CD4-positive, alpha-beta T cell (primary cell): ENCODE results near the gene AQP9. TPM values are rescaled to one million over a fixed set of nuclear protein-coding genes. Genes with fewer than 3 reads are reported as not detected.

Experiments used
- ATAC-seq: fragments of 200-7000 bp; cut with Tn5 transposase; one replicate; pipeline ENCODE4 v1.10.0; 2022; ENCODE audit warnings: mild to moderate bottlenecking; ENCODE audit not compliant: poor library complexity
- CTCF ChIA-PET: fragments of 350-600 bp; sonication (Branson Sonifier 250); formaldehyde crosslinking; loops from one replicate; lab custom pipeline; 2021; ENCODE audit warnings: antibody characterized with exemption, inconsistent platforms; lab: Charles Lee
- POLR2A ChIA-PET: fragments of 350-600 bp; sonication (Branson Sonifier 250); formaldehyde crosslinking; loops from one replicate; lab custom pipeline; 2021; ENCODE audit warnings: antibody characterized with exemption, inconsistent platforms; lab: Charles Lee
- DNase-seq, 14 experiments: peaks; one replicate each; pipeline ENCODE4 v3.0.0-alpha.2; 2013 to 2020; ENCODE audit warnings: mixed read lengths in 2 of 14
- H3K27ac ChIP-seq, 2 donors: one replicate each; pipeline versions ENCODE4 v1.5.1 to v1.7.0; 2013; ENCODE audit warnings: low read length in 2 of 2, low read depth in 1 of 2, mild to moderate bottlenecking in 1 of 2
- H3K27me3 ChIP-seq, 2 experiments: 1 replicate in 1 of 2; 2 replicates in 1 of 2; pipeline versions ENCODE4 v1.6.1 to v1.7.0; 2013; ENCODE audit warnings: low read length in 2 of 2, control low read depth in 1 of 2, mild to moderate bottlenecking in 1 of 2, moderate library complexity in 1 of 2; ENCODE audit not compliant: insufficient read depth in 2 of 2, control insufficient read depth in 1 of 2
- H3K36me3 ChIP-seq: one replicate; pipeline ENCODE4 v1.6.1; 2013; ENCODE audit warnings: low read length, control low read depth; ENCODE audit not compliant: insufficient read depth
- H3K4me1 ChIP-seq: one replicate; pipeline ENCODE4 v1.6.1; 2013; ENCODE audit warnings: low read length, control low read depth; ENCODE audit not compliant: insufficient read depth
- H3K4me3 ChIP-seq: one replicate; pipeline ENCODE4 v1.5.1; 2013; ENCODE audit warnings: mild to moderate bottlenecking, low read length, moderate library complexity
- H3K9me3 ChIP-seq, 2 experiments: 1 replicate in 1 of 2; 2 replicates in 1 of 2; pipeline versions ENCODE4 v1.6.1 to v1.7.0; 2013; ENCODE audit warnings: low read length in 2 of 2, mild to moderate bottlenecking in 2 of 2, control low read depth in 1 of 2, moderate library complexity in 1 of 2; ENCODE audit not compliant: control insufficient read depth in 1 of 2, insufficient read depth in 1 of 2
- H3K27ac Mint-ChIP-seq: one replicate; pipeline ENCODE4 v1.8.0; 2020; ENCODE audit warnings: mixed read lengths
- H3K27me3 Mint-ChIP-seq: one replicate; pipeline ENCODE4 v1.8.0; 2021; ENCODE audit warnings: mixed read lengths
- H3K36me3 Mint-ChIP-seq: one replicate; pipeline ENCODE4 v1.8.0; 2021; ENCODE audit warnings: low read depth, mixed read lengths
- H3K4me1 Mint-ChIP-seq: one replicate; pipeline ENCODE4 v1.8.0; 2021; ENCODE audit warnings: low read depth, mixed read lengths
- H3K4me3 Mint-ChIP-seq: one replicate; pipeline ENCODE4 v1.8.0; 2020; ENCODE audit warnings: mild to moderate bottlenecking, mixed read lengths
- H3K9me3 Mint-ChIP-seq: one replicate; pipeline ENCODE4 v1.8.0; 2020; ENCODE audit warnings: mixed read lengths
- intact Hi-C, 2 experiments: fragments of 100-400 bp; cut with DNase I in 1 of 2; cut with micrococcal nuclease in 1 of 2; formaldehyde crosslinking; loops; one replicate each; pipeline versions ENCODE4 v1.15.1 to v1.9.0; 2023 to 2025; cut with DNase I, micrococcal nuclease
- total RNA-seq, 174 experiments: library from RNA in 2 of 174; stranded (reverse) in 2 of 174; gene quantifications; one replicate each; pipeline ENCODE4 v1.2.3 and lab custom pipeline; 2021 to 2026
- TF ChIP-seq, protein P1 (sequence below): fragments of 200-600 bp; IDR thresholded peaks from one replicate; pipeline ENCODE4 v1.8.0; 2022; ENCODE audit warnings: antibody characterized with exemption, mild to moderate bottlenecking

Gene AQP9
- total RNA-seq, 2 experiments from 2014 or later = 0.31 to 0.55 TPM

DNA sequence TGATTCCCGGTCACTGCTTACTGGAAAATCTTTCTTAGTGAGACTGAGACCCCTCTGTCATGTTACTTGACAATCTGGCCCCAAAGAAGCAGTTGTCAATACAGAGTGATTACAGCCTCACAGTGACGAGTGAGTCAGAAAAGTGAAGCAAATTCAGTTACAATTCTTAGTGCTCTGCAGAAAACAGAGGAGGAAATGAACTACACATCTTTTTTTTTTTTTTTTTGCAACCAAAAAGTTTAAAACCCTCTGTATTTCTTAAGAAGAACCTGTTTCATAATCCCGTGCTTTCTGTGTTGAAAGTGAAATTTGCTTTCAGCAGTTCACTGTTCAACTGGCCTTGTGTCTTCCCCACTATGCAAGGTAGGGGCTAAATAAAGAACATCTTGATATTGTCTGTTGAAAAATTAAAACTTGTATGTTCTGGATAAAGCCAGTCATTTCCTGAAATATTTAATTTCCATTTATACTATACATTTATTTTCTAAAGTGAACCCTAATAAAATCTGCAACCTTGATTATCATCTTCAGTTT lies 1.9 kb downstream of the AQP9 start:
- TF ChIP-seq, protein P1, sequence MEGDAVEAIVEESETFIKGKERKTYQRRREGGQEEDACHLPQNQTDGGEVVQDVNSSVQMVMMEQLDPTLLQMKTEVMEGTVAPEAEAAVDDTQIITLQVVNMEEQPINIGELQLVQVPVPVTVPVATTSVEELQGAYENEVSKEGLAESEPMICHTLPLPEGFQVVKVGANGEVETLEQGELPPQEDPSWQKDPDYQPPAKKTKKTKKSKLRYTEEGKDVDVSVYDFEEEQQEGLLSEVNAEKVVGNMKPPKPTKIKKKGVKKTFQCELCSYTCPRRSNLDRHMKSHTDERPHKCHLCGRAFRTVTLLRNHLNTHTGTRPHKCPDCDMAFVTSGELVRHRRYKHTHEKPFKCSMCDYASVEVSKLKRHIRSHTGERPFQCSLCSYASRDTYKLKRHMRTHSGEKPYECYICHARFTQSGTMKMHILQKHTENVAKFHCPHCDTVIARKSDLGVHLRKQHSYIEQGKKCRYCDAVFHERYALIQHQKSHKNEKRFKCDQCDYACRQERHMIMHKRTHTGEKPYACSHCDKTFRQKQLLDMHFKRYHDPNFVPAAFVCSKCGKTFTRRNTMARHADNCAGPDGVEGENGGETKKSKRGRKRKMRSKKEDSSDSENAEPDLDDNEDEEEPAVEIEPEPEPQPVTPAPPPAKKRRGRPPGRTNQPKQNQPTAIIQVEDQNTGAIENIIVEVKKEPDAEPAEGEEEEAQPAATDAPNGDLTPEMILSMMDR = no peak
- peaks cover 10% of the 10 kb centered on the region for H3K27me3 Mint-ChIP-seq
- H3K9me3 Mint-ChIP-seq = no peaks in the 10 kb centered on the region
- Histone ChIP-seq H3K9me3 (no peaks in the 10 kb centered on the region), H3K27ac (peak overlapping the region in 1 of 2 donors; percentile 6), H3K4me1 (no peaks in the 10 kb centered on the region), H3K36me3 (no peaks in the 10 kb centered on the region), H3K4me3 (no peak overlapping the region), H3K27me3 (peaks cover 4 to 6% of the 10 kb centered on the region in 2 experiments)
- ChIA-PET POLR2A (no interaction called here), CTCF (no interaction called here)
- intact Hi-C loops = no loop called here
- no peak overlapping the region for H3K27ac Mint-ChIP-seq
- no peak overlapping the region for H3K4me3 Mint-ChIP-seq
- peak in 2 of 14 experiments; percentile 33 to 42 for DNase-seq
- H3K4me1 Mint-ChIP-seq = no peaks in the 10 kb centered on the region
- H3K36me3 Mint-ChIP-seq = no peaks in the 10 kb centered on the region
- ATAC-seq = no peak

DNA sequence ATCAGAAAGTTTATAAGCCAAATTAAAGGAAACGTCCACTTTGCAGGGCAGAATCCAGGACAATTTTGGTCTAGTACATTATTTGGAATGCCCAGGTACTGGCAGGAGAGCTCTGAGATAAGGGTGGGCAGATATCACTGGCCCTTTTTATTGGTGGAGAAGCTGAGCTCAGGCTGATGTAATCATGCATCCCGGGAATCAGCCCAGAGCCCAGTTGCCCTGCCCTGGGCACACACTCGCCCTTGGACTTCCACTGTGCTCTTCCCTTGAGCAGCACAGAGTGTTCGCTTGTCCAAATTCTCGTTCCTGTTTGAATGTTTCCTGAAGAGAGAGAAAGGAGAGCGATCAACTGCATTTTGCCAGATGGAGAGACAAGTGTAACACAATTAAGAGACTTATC lies 3.7 kb downstream of the AQP9 start:
- no peak overlapping the region for H3K27ac ChIP-seq
- TF ChIP-seq, protein P1 = no peak
- no peaks in the 10 kb centered on the region for H3K36me3 ChIP-seq
- peaks cover 4 to 6% of the 10 kb centered on the region in 2 experiments for H3K27me3 ChIP-seq
- H3K4me3 ChIP-seq = no peak overlapping the region
- no peaks in the 10 kb centered on the region for H3K9me3 ChIP-seq
- Mint-ChIP-seq H3K4me3 (no peak overlapping the region), H3K27me3 (peaks cover 19% of the 10 kb centered on the region), H3K9me3 (no peaks in the 10 kb centered on the region), H3K36me3 (no peaks in the 10 kb centered on the region), H3K27ac (no peak overlapping the region), H3K4me1 (no peaks in the 10 kb centered on the region)
- ATAC-seq = no peak
- no peak for DNase-seq
- intact Hi-C loops = no loop called here
- POLR2A ChIA-PET = no interaction called here
- no peaks in the 10 kb centered on the region for H3K4me1 ChIP-seq
- CTCF ChIA-PET = no interaction called here

DNA sequence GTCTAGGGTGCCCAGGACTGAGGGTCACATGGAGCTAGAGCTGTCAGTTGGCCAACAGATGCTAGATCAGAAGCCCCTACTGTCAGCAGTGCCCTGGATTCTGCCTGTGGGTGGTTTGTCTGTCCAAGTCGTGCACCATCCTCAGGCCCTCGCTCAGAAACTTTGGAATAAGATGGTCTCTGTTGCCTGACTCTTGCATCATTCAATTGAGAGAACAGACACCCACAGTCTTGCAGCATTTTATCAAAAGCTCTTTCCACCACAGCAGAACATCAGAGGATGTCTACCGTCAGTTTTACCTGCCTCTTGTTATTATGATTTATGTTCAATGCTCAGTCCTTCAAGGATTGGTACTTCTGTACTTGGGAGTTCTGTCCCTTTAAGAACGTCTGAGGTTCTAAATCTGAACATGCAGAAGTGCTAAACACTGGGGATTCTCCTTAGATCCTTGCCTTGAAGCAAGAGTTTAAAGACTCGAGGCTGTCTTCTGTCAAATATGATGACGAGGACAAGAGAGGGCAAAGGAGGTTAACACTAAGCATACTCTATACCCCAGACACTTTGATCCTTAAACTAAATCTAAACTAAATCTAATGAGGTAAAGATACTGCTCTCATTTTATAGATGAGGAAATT lies 4.8 kb downstream of the AQP9 start:
- TF ChIP-seq, protein P1 = no peak
- Mint-ChIP-seq H3K27me3 (peaks cover 13% of the 10 kb centered on the region), H3K36me3 (no peaks in the 10 kb centered on the region), H3K9me3 (no peaks in the 10 kb centered on the region), H3K4me1 (no peaks in the 10 kb centered on the region), H3K4me3 (no peak overlapping the region), H3K27ac (no peak overlapping the region)
- POLR2A ChIA-PET = no interaction called here
- CTCF ChIA-PET = no interaction called here
- peaks cover 6 to 12% of the 10 kb centered on the region in 2 experiments for H3K27me3 ChIP-seq
- H3K4me1 ChIP-seq = no peaks in the 10 kb centered on the region
- H3K9me3 ChIP-seq = no peaks in the 10 kb centered on the region
- no peaks in the 10 kb centered on the region for H3K36me3 ChIP-seq
- H3K27ac ChIP-seq = no peak overlapping the region
- ATAC-seq (no peak), DNase-seq (no peak)
- H3K4me3 ChIP-seq = no peak overlapping the region
- intact Hi-C loops = no loop called here
